AG20443 (cell line): Measurements from ENCODE around the gene TTLL1.
"Not testable (repeated sequence)": the region's sequence is repeated elsewhere in the genome, so short reads cannot be mapped to it uniquely, and the experiment has no call there.

Experiments used
- DNase-seq: peaks from one replicate; pipeline ENCODE4 v3.0.0; 2012; ENCODE audit warnings: low spot score, mixed read lengths

Gene TTLL1

GRCh38 chr22:43110444-43110926 lies 21.3 kb upstream of the TTLL1 start, which contains the start of gene BIK:
TSS of gene BIK (plus strand) at chr22:43110750. CDS start at chr22:43124023, 13,273 bp downstream.
- peak; percentile 61 for DNase-seq

DNA sequence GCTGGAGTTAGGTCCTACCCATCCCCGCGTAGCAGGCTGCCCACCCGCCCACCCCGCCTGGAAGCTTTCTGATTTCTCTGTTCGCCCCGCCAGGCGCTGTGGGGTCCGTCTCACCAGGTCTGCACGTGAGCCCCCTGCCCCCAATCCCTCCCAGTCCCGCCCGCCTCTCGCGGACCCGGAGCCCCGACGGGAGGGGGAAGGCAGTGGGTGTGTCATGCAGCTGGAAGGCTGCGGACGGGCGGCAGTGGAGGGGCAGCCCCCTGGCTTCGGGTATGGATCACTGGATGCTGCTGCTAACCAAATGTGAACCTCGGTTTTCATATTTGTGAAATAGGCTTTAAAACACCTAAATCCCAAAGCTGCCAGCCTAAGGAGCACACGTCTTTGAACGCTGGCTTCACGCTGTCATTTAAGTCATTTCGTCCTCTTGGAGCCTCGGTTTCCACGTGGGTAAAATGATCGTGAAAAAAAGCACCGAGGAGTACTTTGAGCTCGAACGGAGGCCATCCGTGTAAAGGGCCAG lies 20.8 kb upstream of the TTLL1 start:
- DNase-seq: no peak

DNA sequence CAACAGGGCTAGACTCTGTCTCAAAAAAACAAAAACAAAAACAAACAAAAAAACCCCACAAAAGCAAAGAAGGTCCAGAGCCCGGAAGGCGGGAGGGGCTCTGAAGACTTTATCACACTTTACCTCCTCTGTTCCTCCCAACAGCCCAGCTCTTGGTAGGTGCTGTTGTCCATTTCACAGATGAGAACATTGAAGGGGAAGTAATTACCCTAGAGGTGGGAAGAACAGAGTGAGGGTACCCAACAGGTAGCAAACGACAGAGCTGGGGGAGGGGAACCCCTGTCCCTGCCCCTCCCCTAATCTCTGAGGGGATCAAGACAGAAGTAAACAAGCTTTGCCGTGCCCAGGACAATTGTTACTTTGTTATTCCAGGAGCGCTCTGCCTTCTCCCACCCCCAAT lies 20.3 kb upstream of the TTLL1 start:
- no peak for DNase-seq

GRCh38 chr22:43106302-43106701 lies 17.1 kb upstream of the TTLL1 start:
- no peak for DNase-seq

- not testable (repeated sequence) for DNase-seq
Measured at GRCh38 chr22:43104950-43105349, 15.8 kb upstream of the TTLL1 start.

DNA sequence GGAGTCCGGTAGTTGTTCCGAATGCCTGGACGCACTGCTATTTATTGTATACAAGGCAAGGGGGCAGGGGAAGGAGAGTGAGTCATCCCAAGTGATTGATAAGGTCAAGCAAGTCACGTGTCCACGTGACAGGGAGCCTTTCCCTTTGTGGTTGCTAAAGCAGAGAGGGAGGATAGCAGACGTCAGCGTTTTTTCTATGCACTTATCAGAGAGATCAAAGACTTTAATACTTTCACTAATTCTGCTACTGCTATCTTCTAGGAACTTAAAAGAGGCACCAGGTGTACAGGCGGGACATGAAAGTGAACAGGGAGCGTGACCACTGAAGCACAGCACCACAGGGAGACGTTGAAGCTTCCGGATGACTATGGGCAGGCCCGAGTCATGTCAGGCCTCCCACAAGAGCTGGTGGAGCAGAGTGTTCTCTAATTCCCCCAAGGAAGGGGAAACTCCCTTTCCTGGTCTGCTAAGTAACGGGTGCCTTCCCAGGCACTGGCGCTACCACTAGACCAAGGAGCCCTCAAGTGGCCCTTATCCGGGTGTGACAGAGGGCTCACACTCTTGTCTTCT lies 14.9 kb upstream of the TTLL1 start:
- not testable (repeated sequence) for DNase-seq

- no peak for DNase-seq
Measured at GRCh38 chr22:43101306-43101705, 12.1 kb upstream of the TTLL1 start.

DNA sequence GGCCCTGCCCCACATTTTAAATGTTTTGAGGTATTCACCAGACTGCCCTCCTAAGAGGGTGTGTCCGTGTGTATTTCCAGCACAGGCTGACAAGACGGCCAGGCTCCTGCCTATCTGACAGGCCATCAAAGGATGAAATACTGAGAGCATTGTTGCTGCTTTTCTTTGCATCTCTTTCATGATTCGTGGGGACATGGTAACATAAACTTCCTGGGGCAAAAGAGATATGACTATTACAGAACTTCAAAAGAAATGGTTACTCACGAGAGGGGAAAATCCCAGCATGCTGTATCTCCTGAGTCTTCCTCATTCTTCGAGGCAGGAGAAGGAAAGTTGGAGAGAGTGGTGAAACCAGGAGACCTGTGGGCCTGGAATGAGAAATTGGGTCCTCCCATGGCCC lies 11.0 kb upstream of the TTLL1 start:
- DNase-seq: no peak

- DNase-seq: no peak
Measured at GRCh38 chr22:43099095-43099494, 9.9 kb upstream of the TTLL1 start.

DNA sequence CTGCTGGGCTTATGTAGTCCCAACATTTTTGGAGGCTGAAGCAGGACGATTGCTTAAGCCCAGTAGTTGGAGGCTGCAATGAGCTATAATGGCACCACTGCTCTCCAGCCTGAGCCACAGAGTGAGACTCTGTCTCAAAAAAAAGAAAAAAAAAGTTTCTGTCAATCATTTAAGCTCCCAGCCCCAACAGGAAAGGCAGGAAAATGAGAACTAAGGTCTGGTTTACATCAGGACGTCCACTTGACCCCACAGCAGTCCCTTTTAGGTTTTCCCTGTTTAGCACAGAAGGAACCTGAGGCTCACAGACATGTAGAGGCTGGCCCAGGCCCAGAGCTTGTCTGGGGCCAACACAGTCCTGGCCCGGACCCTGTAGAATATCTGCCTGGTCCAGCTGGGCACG lies 9.2 kb upstream of the TTLL1 start:
- DNase-seq: no peak

DNA sequence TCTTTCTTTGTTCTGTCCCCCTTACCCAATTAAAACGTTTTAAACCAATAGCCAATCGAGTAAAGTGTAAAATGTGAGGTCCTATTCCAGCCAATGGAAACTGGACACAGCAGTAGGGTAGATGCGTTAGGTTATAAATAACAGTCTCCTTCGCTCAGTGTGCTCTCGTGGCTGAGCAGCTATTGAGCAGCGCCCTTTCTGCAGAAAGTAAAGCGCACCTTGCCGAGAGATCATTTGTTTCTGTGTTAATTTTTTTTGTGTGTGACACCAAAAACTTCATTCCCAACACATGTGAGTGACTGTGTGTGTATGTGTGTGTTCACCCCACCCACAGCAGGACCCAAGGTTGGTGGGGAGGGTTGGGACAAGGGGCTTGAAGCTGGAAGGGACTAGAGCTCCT lies 7.2 kb upstream of the TTLL1 start:
- DNase-seq: no peak

DNA sequence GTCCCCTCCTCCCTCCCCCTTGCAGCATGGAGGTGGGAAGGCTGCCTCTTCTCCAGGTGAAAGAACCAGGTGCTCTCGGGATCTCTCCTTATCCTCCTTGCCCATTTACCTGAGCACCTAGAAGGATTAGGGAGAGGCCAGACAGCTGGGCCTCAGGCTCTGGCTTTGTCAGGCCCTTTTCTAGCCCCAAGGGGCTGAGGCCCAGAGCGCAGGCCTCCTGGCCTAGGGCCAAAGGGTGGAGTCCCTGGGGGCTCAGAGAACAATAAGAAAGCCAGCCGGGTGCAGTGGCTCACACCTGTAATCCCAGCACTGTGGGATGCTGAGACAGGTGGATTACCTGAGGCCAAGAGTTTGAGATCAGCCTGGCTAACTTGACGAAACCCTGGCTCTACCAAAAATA lies 5.4 kb upstream of the TTLL1 start:
- DNase-seq: no peak

DNA sequence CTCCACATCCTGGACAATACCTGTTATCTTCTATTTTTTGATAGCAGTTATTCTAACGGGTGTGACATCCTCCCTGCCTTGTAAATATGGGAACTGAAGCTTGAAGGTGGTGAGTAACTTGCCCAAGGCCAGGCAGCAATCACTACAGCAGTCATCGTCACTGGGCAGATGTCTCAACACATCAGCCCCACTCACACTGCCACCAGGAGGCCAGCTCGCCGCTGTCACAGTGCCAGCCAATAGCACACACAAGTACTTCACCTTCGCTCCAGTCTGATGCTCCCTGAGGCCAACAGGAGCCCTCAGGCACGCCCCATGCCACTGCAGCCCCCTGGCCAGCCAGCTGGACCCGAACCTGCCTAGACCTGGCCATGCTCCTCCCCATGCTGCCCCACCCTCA lies 4.9 kb upstream of the TTLL1 start:
- peak; percentile 49 for DNase-seq

DNA sequence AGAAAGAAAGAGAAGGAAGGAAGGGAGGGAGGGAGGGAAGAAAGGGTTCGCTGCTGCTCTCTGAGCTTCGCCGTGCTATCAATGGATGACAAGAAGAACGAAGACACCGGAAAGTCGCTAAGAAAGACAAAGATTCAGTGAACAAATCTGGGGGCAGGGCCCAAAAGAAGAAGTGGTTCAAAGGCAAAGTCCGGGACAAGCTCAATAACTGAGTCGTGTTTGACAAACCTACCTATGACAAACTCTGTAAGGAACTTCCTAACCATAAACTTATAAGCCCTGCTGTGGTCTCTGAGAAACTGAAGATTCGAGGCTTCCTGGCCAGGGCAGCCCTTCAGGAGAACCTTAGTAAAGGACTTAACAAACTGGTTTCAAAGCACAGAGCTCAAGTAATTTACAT lies 2.9 kb upstream of the TTLL1 start:
- no peak for DNase-seq

GRCh38 chr22:43090130-43090789 lies 1.1 kb upstream of the TTLL1 start:
- peak; percentile 90 for DNase-seq

- DNase-seq: no peak
Measured at GRCh38 chr22:43088627-43088983, 586 bp downstream of the TTLL1 start.

DNA sequence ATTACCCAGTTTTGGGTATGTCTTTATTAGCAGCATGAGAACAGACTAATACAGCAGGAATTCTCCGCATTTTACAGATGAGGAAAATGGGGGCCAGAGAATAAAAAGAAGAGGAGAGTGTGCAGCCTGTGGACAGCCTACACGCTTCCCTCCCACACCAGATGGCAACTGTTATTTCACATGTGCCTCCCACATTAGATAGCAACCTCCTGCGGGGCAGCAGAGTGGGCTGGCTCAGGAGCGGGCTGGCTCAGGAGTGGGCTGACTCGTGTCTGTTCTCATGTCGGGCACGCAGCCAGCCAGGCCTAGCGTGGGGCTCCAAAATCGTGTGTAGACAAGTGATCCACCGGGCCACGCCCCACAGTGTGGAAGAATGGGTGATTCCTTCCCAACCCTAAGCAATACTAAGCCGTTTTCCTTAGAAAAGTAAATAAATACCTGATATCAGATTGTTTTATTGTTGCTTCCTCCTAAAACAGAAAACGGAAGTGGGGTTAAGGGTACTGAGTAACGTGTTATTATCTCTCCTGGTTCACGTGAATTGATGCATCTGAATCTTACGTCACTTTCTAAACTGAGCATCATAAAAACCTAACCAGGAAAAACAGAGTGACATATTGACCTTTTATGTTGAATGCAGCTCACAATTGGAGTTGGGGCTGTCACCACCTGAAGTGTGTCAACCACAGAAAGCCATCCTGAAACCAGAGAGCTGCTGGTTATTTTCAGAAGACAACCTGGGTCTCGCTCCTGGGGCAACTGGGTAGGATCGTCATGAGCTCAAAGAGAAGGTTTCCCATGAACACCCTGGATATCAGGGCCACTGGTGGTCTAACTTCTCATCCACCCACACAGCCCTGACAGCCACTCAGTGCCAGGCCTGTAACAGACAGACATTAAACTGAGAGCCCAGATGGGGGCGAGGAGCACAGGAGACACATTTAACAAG lies 3.3 kb downstream of the TTLL1 start:
- no peak for DNase-seq

DNA sequence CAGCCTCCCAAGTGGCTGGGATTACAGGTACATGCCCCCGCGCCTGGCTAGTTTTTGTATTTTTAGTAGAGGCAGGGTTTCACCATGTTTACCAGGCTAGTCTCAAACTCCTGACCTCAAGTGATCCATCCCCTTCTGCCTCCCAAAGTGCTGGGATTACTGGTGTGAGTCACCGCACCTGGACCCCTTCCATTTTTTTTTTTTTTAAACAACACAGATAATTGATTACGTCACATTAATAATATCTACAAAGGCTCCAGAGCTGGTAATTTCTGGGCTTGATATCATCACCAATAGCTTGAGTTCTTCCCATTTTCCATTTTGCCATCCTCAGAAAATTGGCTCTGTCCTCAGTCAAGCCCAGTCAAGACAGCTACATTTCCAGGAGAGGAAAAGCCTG lies 7.2 kb downstream of the TTLL1 start:
- DNase-seq: no peak

DNA sequence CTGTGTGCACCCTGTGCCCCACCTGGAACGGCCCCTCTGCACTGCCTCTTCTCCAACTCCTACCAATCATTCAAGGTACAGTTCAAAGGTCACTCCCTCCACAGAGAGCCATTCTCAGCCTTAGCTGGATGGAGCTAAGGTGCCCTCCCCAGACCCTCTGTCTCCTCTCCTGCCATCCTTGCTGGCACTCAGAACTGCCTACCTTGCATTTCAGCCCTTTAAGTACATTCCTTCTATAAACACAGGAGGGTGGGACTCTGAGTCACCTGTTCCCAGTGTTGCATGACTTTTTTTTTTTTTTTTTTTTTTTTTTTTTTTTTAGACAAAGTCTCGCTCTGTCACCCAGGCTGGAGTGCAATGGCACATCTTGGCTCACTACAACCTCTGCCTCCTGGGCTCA lies 8.6 kb downstream of the TTLL1 start:
- DNase-seq: no peak

- DNase-seq: no peak
Measured at GRCh38 chr22:43079742-43080141, 9.4 kb downstream of the TTLL1 start.

DNA sequence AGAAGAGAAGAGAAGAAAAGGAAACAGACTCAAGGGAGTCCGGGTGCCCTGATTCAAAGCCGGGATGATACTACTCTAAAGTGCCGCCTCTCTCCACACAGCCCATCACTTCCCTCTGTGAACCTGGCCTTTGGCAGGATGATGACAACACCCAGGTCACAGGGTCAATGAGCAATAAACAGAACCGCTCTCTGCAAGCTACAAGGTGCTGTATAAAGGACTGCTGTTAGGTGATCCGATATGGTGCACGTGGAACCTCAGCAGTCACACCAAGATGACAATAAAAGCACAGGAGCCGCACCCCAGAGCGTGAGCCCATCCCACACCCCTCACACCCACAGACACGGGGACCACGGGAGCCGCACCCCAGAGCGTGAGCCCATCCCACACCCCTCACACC lies 10.7 kb downstream of the TTLL1 start:
- no peak for DNase-seq

GRCh38 chr22:43077121-43077877 lies 11.9 kb downstream of the TTLL1 start:
- DNase-seq: no peak
